Mesenchymal stem cell (in vitro differentiated cells and primary cell): ENCODE results near the gene TNFRSF11A.

Experiments used
- DNase-seq: peaks from one replicate; pipeline ENCODE4 v3.0.0-alpha.2; 2013
- H2AFZ ChIP-seq: one replicate; pipeline ENCODE4 v1.6.1; 2013; ENCODE audit warnings: low read depth, mild to moderate bottlenecking, control low read depth, inconsistent platforms, low read length, moderate library complexity
- H2AK5ac ChIP-seq: 2 replicates; pipeline ENCODE4 v1.6.1; 2013; ENCODE audit warnings: low read length, moderate library complexity, mild to moderate bottlenecking, inconsistent platforms; ENCODE audit not compliant: severe bottlenecking
- H2BK120ac ChIP-seq: one replicate; pipeline ENCODE4 v1.6.1; 2013; ENCODE audit warnings: low read depth, mild to moderate bottlenecking, inconsistent platforms, low read length, moderate library complexity
- H2BK12ac ChIP-seq, 2 experiments: one replicate each; pipeline ENCODE4 v1.6.1; 2013; ENCODE audit warnings: inconsistent platforms in 2 of 2, low read length in 2 of 2, mild to moderate bottlenecking in 2 of 2, moderate library complexity in 2 of 2, control low read depth in 1 of 2
- H2BK15ac ChIP-seq: one replicate; pipeline ENCODE4 v1.6.1; 2013; ENCODE audit warnings: mild to moderate bottlenecking, low read depth, inconsistent platforms; ENCODE audit not compliant: poor library complexity, severe bottlenecking
- H2BK5ac ChIP-seq: 2 replicates; pipeline ENCODE4 v1.6.1; 2013; ENCODE audit warnings: low read depth, mild to moderate bottlenecking, low read length, control low read depth, inconsistent platforms; ENCODE audit not compliant: poor library complexity, severe bottlenecking
- H3K14ac ChIP-seq, 2 experiments: one replicate each; pipeline ENCODE4 v1.6.1; 2013; ENCODE audit warnings: inconsistent platforms in 2 of 2, low read length in 2 of 2, control low read depth in 1 of 2, mild to moderate bottlenecking in 1 of 2, moderate library complexity in 1 of 2
- H3K18ac ChIP-seq, 2 experiments: one replicate each; pipeline ENCODE4 v1.6.1; 2013; ENCODE audit warnings: inconsistent platforms in 2 of 2, low read length in 2 of 2, control low read depth in 1 of 2, low read depth in 1 of 2, mild to moderate bottlenecking in 1 of 2
- H3K23ac ChIP-seq, 2 experiments: one replicate each; pipeline ENCODE4 v1.6.1; 2013; ENCODE audit warnings: inconsistent platforms in 2 of 2, low read length in 2 of 2, mild to moderate bottlenecking in 2 of 2, moderate library complexity in 2 of 2, control low read depth in 1 of 2
- H3K27ac ChIP-seq: 2 replicates; pipeline ENCODE4 v1.5.1; 2013; ENCODE audit warnings: mild to moderate bottlenecking, moderate library complexity, low read length, control low read depth, inconsistent platforms; ENCODE audit not compliant: poor library complexity, severe bottlenecking
- H3K27me3 ChIP-seq, 2 experiments: 2 replicates each; pipeline versions ENCODE4 v1.6.1 to v1.7.0; 2013; ENCODE audit warnings: low read length in 2 of 2, mild to moderate bottlenecking in 2 of 2, moderate library complexity in 2 of 2, control low read depth in 1 of 2, inconsistent platforms in 1 of 2; ENCODE audit not compliant: control insufficient read depth in 1 of 2, insufficient read depth in 1 of 2
- H3K36me3 ChIP-seq, 2 experiments: 2 replicates each; pipeline versions ENCODE4 v1.6.1 to v1.7.0; 2013; ENCODE audit warnings: low read length in 2 of 2, control low read depth in 1 of 2, inconsistent platforms in 1 of 2, low read depth in 1 of 2, mild to moderate bottlenecking in 1 of 2; ENCODE audit not compliant: insufficient read depth in 2 of 2, control insufficient read depth in 1 of 2
- H3K4ac ChIP-seq, 2 experiments: one replicate each; pipeline ENCODE4 v1.6.1; 2013; ENCODE audit warnings: inconsistent platforms in 2 of 2, low read length in 2 of 2, mild to moderate bottlenecking in 2 of 2, moderate library complexity in 2 of 2, control low read depth in 1 of 2, low read depth in 1 of 2
- H3K4me1 ChIP-seq: 2 replicates; pipeline ENCODE4 v1.6.1; 2013; ENCODE audit warnings: low read depth, low read length, control low read depth; ENCODE audit not compliant: control insufficient read depth, insufficient read depth
- H3K4me2 ChIP-seq: 2 replicates; pipeline ENCODE4 v1.6.1; 2013; ENCODE audit warnings: low read length, mild to moderate bottlenecking, inconsistent platforms; ENCODE audit not compliant: poor library complexity, severe bottlenecking
- H3K4me3 ChIP-seq, 2 experiments: 2 replicates each; pipeline versions ENCODE4 v1.5.1 to v1.7.0; 2013; ENCODE audit warnings: low read length in 2 of 2, mild to moderate bottlenecking in 2 of 2, control low read depth in 1 of 2, low read depth in 1 of 2; ENCODE audit not compliant: insufficient read depth in 1 of 2
- H3K79me1 ChIP-seq: replicated peaks from 2 replicates; pipeline ENCODE4 v1.6.1; 2013; ENCODE audit warnings: mild to moderate bottlenecking, control low read depth, low read length, inconsistent platforms; ENCODE audit not compliant: poor library complexity, severe bottlenecking
- H3K9ac ChIP-seq: 2 replicates; pipeline ENCODE4 v1.7.0; 2013; ENCODE audit warnings: mild to moderate bottlenecking, low read length, moderate library complexity
- H3K9me3 ChIP-seq: 2 replicates; pipeline ENCODE4 v1.7.0; 2013; ENCODE audit warnings: mild to moderate bottlenecking, low read length; ENCODE audit not compliant: control insufficient read depth
- H4K8ac ChIP-seq: one replicate; pipeline ENCODE4 v1.6.1; 2013; ENCODE audit warnings: inconsistent platforms, mild to moderate bottlenecking, low read length, moderate library complexity
- H4K91ac ChIP-seq: one replicate; pipeline ENCODE4 v1.6.1; 2013; ENCODE audit warnings: mild to moderate bottlenecking, low read length, inconsistent platforms
- WGBS: methylation state at CpG from one replicate; pipeline ENCODE4 v1.1.7; 2013; ENCODE audit warnings: mixed read lengths; 5-methylcytosine and 5-hydroxymethylcytosine counted together

Gene TNFRSF11A

GRCh38 chr18:62280786-62281185 lies 44.3 kb upstream of the TNFRSF11A start:
- H4K91ac ChIP-seq, result no peak overlapping the region
- no peak overlapping the region for H2AFZ ChIP-seq
- no peak overlapping the region for H3K4me2 ChIP-seq
- no peak overlapping the region for H3K27ac ChIP-seq
- H3K9ac ChIP-seq, result peak overlapping the region; percentile 87
- H2BK15ac ChIP-seq, result no peak overlapping the region
- no peaks in the 10 kb centered on the region for H3K9me3 ChIP-seq
- DNase-seq, result no peak
- peaks cover 3 to 36% of the 10 kb centered on the region in 2 experiments for H3K36me3 ChIP-seq
- no CpG with 5 or more reads among the region's 1 CpG for WGBS
- H3K18ac ChIP-seq, result no peak overlapping the region
- H2BK5ac ChIP-seq, result no peak overlapping the region
- no peak overlapping the region for H3K4ac ChIP-seq
- H2BK12ac ChIP-seq, result no peak overlapping the region
- no peak overlapping the region for H3K23ac ChIP-seq
- H2BK120ac ChIP-seq, result no peak overlapping the region
- peaks cover 8% of the 10 kb centered on the region for H3K79me1 ChIP-seq
- no peak overlapping the region for H3K14ac ChIP-seq
- H3K4me1 ChIP-seq, result no peaks in the 10 kb centered on the region
- H3K27me3 ChIP-seq, result no peaks in the 10 kb centered on the region
- no peak overlapping the region for H4K8ac ChIP-seq
- H2AK5ac ChIP-seq, result no peak overlapping the region
- H3K4me3 ChIP-seq, result no peak overlapping the region

GRCh38 chr18:62281684-62282083 lies 43.4 kb upstream of the TNFRSF11A start:
- Histone ChIP-seq H3K27me3 (no peaks in the 10 kb centered on the region), H4K8ac (no peak overlapping the region), H3K79me1 (peaks cover 8% of the 10 kb centered on the region), H2AFZ (no peak overlapping the region), H3K4me1 (no peaks in the 10 kb centered on the region), H2BK12ac (no peak overlapping the region), H2BK120ac (no peak overlapping the region), H3K27ac (no peak overlapping the region), H3K4me2 (no peak overlapping the region), H3K36me3 (peaks cover 3 to 36% of the 10 kb centered on the region in 2 experiments), H2BK15ac (no peak overlapping the region), H3K9ac (peak overlapping the region; percentile 87), H2BK5ac (no peak overlapping the region), H4K91ac (no peak overlapping the region), H3K9me3 (no peaks in the 10 kb centered on the region), H3K4me3 (peak overlapping the region in 1 of 2 experiments; percentile 45), H3K4ac (no peak overlapping the region), H2AK5ac (no peak overlapping the region), H3K23ac (no peak overlapping the region), H3K14ac (no peak overlapping the region), H3K18ac (no peak overlapping the region)
- no CpG with 5 or more reads among the region's 1 CpG for WGBS
- DNase-seq, result peak; percentile 40

GRCh38 chr18:62282188-62282629 lies 42.9 kb upstream of the TNFRSF11A start:
- H2BK120ac ChIP-seq, result no peak overlapping the region
- WGBS, result 63% methylated on average over 2 of the region's 2 CpGs
- H2BK5ac ChIP-seq, result no peak overlapping the region
- no peak overlapping the region for H2AFZ ChIP-seq
- peak overlapping the region; percentile 87 for H3K9ac ChIP-seq
- no peak overlapping the region for H4K91ac ChIP-seq
- peak overlapping the region in 1 of 2 experiments; percentile 45 for H3K4me3 ChIP-seq
- H3K18ac ChIP-seq, result no peak overlapping the region
- no peak for DNase-seq
- H2AK5ac ChIP-seq, result no peak overlapping the region
- no peak overlapping the region for H3K23ac ChIP-seq
- H3K36me3 ChIP-seq, result peaks cover 3 to 35% of the 10 kb centered on the region in 2 experiments
- H3K4me1 ChIP-seq, result no peaks in the 10 kb centered on the region
- H3K9me3 ChIP-seq, result no peaks in the 10 kb centered on the region
- H3K79me1 ChIP-seq, result peaks cover 8% of the 10 kb centered on the region
- H2BK15ac ChIP-seq, result no peak overlapping the region
- no peak overlapping the region for H3K14ac ChIP-seq
- no peak overlapping the region for H3K4me2 ChIP-seq
- H2BK12ac ChIP-seq, result no peak overlapping the region
- H4K8ac ChIP-seq, result no peak overlapping the region
- H3K27me3 ChIP-seq, result no peaks in the 10 kb centered on the region
- peak overlapping the region; percentile 65 for H3K27ac ChIP-seq
- no peak overlapping the region for H3K4ac ChIP-seq

DNA sequence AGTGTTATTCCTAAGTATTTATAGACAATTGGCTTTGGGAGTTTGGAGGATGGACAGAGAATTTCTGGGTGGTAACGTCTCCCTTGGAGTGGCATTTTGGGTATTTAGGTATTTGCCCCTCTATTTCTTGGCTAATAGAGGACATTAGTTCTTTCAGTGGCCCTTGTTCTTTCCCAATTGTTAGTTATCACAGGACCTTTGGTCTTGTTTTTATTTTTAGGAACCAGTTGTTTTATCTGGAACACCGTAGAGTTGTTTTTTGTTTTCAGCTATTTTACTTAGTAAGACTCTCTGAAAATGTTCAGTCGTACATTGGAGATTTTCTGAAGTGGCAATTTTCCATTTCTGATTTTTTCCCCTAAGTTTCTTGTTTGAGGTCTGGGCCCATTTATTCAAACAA lies 40.5 kb upstream of the TNFRSF11A start:
- Histone ChIP-seq H3K4me3 (no peak overlapping the region), H3K18ac (no peak overlapping the region), H3K36me3 (peaks cover 3 to 39% of the 10 kb centered on the region in 2 experiments), H2BK120ac (no peak overlapping the region), H3K9ac (no peak overlapping the region), H3K4me2 (no peak overlapping the region), H3K4ac (no peak overlapping the region), H2BK5ac (no peak overlapping the region), H3K27me3 (no peaks in the 10 kb centered on the region), H2BK15ac (no peak overlapping the region), H3K79me1 (peaks cover 6% of the 10 kb centered on the region), H2BK12ac (no peak overlapping the region), H3K23ac (no peak overlapping the region), H3K9me3 (no peaks in the 10 kb centered on the region), H4K91ac (no peak overlapping the region), H4K8ac (no peak overlapping the region), H2AFZ (no peak overlapping the region), H2AK5ac (no peak overlapping the region), H3K4me1 (no peaks in the 10 kb centered on the region), H3K27ac (no peak overlapping the region), H3K14ac (no peak overlapping the region)
- no peak for DNase-seq
- 100% methylated on average over 2 of the region's 3 CpGs for WGBS
